HFFc6 (cell line): ENCODE results near the gene NPR2. TPM values are rescaled to one million over a fixed set of nuclear protein-coding genes. Genes with fewer than 3 reads are reported as not detected.

ENCODE experiments used
- DNase-seq: peaks from one replicate; pipeline ENCODE4 v3.0.0-alpha.2; 2018
- H3K27ac Mint-ChIP-seq: 2 replicates; pipeline ENCODE4 v1.8.0; 2020; ENCODE audit warnings: mild to moderate bottlenecking, mixed read lengths
- H3K27me3 Mint-ChIP-seq: 2 replicates; pipeline ENCODE4 v1.8.0; 2021; ENCODE audit warnings: mild to moderate bottlenecking, moderate library complexity, mixed read lengths; ENCODE audit not compliant: insufficient read depth
- H3K36me3 Mint-ChIP-seq: 2 replicates; pipeline ENCODE4 v1.8.0; 2021; ENCODE audit warnings: low read depth, mixed read lengths
- H3K4me1 Mint-ChIP-seq: 2 replicates; pipeline ENCODE4 v1.8.0; 2020; ENCODE audit warnings: low read depth, mixed read lengths
- H3K4me3 Mint-ChIP-seq: 2 replicates; pipeline ENCODE4 v1.8.0; 2020; ENCODE audit warnings: mild to moderate bottlenecking, moderate library complexity, mixed read lengths
- H3K9me3 Mint-ChIP-seq: 2 replicates; pipeline ENCODE4 v1.8.0; 2020; ENCODE audit warnings: mild to moderate bottlenecking, mixed read lengths
- total RNA-seq, 6 experiments: library from RNA; stranded (reverse); fragmentation: NEBNext Ultra II Directional; extraction: Animal tissue kit (Norgen Biotek cat#: 25700); gene quantifications; 2 replicates in 1 of 6; 3 replicates in 5 of 6; pipeline ENCODE4 v1.2.3, GENCODE V29; 2021
- TF ChIP-seq, protein P1 (sequence below): fragments of 200-600 bp; sonication (generic); IDR thresholded peaks from 2 replicates; pipeline ENCODE4 v1.5.0; 2021; ENCODE audit warnings: antibody characterized with exemption, mild to moderate bottlenecking

The NPR2 gene
- total RNA-seq, 6 experiments from 2014 or later: 38.3 to 48.5 (median 41.7) TPM

DNA sequence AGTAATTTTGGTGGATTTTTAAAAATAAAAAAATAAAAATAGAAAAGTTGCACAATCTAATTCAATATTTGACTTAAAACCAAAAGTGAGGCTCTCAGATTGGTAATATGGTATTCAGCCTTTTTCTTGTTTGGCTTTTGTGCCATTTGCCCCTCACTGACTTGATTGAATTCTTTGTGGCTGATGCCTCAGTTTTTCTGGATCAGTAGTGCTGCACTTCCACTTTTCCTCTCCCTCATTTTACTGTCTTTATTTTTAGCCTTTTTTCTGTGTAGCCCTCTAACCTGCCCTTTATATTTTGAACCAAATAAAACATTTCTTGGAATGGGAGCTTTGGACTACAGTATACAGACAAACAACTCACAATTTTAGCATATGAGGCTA lies 33.5 kb upstream of the NPR2 start:
- peaks cover 6% of the 10 kb centered on the region for H3K27me3 Mint-ChIP-seq
- DNase-seq: no peak
- TF ChIP-seq, protein P1, sequence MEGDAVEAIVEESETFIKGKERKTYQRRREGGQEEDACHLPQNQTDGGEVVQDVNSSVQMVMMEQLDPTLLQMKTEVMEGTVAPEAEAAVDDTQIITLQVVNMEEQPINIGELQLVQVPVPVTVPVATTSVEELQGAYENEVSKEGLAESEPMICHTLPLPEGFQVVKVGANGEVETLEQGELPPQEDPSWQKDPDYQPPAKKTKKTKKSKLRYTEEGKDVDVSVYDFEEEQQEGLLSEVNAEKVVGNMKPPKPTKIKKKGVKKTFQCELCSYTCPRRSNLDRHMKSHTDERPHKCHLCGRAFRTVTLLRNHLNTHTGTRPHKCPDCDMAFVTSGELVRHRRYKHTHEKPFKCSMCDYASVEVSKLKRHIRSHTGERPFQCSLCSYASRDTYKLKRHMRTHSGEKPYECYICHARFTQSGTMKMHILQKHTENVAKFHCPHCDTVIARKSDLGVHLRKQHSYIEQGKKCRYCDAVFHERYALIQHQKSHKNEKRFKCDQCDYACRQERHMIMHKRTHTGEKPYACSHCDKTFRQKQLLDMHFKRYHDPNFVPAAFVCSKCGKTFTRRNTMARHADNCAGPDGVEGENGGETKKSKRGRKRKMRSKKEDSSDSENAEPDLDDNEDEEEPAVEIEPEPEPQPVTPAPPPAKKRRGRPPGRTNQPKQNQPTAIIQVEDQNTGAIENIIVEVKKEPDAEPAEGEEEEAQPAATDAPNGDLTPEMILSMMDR: no peak
- no peak overlapping the region for H3K4me3 Mint-ChIP-seq
- H3K36me3 Mint-ChIP-seq: peaks cover 14% of the 10 kb centered on the region
- no peaks in the 10 kb centered on the region for H3K9me3 Mint-ChIP-seq
- peaks cover 25% of the 10 kb centered on the region for H3K4me1 Mint-ChIP-seq
- H3K27ac Mint-ChIP-seq: no peak overlapping the region; the same call in 1 of the 2 replicates

DNA sequence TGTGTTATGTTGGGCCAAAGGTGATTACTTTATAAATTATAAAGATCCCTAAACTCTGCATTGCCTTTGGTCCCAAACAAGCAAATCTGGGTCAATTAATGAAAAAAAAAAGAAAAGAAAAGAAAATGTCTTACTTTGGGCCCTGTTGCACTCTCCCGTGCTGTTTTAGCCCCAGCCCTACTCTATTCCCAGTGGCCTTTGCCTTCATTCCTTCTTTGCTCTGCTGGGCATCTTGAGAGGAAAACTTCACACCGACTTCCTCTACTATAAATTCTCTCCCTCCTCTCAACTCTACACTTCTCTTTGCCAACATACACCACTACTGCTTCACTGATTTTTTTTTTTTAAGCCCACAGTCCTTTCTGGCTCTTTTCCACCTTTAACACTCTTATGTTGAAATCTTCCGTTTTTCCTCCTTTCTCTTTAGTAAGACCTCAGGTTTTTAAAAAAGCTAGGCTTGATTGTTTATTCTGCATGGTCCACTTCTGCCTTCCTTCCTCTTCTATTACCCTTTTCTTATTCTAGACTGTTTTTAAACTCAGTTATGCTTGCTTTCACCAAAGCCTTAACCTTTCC lies 32.8 kb upstream of the NPR2 start:
- no peak overlapping the region for H3K27ac Mint-ChIP-seq
- H3K9me3 Mint-ChIP-seq: no peaks in the 10 kb centered on the region
- peaks cover 6% of the 10 kb centered on the region for H3K27me3 Mint-ChIP-seq
- peaks cover 25% of the 10 kb centered on the region for H3K4me1 Mint-ChIP-seq
- TF ChIP-seq, protein P1: no peak
- H3K36me3 Mint-ChIP-seq: peaks cover 9% of the 10 kb centered on the region
- no peak for DNase-seq
- no peak overlapping the region for H3K4me3 Mint-ChIP-seq

DNA sequence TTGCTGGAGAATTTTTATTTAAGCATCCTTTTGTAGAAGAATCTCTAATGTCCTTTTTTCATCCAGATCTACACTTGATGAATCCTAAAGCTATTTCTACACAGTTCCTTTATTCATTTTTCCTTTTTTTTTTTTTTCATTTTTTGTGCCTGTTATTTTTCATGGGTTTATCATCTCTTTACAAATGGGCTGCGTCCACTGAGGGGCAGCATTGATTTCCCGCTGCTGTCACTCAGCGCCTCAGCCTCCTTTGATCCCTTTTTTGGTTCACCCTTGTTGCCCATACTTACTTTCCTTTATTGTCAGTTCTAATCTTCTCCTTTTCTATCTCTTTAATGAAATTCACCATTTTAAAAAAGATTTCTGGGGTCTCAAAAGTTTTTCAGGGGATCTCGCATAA lies 31.6 kb upstream of the NPR2 start:
- no peak for DNase-seq
- Mint-ChIP-seq H3K9me3 (no peaks in the 10 kb centered on the region), H3K27me3 (peaks cover 11% of the 10 kb centered on the region), H3K27ac (no peak overlapping the region), H3K4me1 (peaks cover 25% of the 10 kb centered on the region), H3K36me3 (peaks cover 5% of the 10 kb centered on the region), H3K4me3 (no peak overlapping the region)
- TF ChIP-seq, protein P1: no peak

DNA sequence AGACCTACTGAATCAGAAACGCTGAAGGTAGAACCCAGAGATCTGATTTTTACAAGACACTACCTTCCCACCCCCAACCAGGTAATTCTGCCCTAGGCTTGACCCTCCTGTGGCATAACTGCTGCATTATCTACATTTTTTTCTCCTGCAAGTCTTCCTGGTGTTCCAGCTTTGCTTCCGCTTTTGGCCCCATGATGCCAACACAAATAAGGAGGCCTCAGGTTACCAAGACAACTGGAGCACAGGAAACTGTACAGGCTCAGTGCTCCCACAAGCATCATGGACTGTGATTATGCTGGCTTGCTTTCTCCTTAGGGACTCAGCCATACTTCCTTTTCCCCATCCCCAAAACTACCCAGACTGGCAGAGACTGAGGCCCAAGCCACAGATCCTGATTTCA lies 30.7 kb upstream of the NPR2 start:
- Mint-ChIP-seq H3K9me3 (no peaks in the 10 kb centered on the region), H3K4me3 (no peak overlapping the region), H3K36me3 (peaks cover 5% of the 10 kb centered on the region), H3K27me3 (peaks cover 12% of the 10 kb centered on the region), H3K4me1 (peaks cover 24% of the 10 kb centered on the region), H3K27ac (no peak overlapping the region)
- TF ChIP-seq, protein P1: no peak
- DNase-seq: no peak

DNA sequence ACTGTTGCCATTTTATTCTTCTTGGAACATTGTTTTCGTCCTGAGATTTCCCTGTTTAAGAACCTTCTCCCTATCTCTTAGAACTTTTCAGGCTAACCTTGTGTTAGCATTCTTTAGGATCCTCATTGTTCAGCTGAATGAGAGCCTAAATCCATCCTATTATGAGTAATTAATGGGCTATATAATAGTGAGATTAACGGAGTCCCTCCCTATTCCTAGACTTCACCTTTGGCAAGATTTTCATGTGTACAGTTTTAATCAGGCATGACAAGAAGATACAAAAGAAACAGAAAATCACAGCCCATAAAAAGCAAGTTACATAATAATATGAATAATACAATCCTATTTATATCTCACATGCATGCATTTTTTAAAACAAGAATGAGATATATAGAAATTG lies 28.2 kb upstream of the NPR2 start:
- Mint-ChIP-seq H3K27me3 (peaks cover 15% of the 10 kb centered on the region), H3K27ac (no peak overlapping the region), H3K4me3 (no peak overlapping the region), H3K4me1 (peaks cover 7% of the 10 kb centered on the region; the same call in 1 of the 2 replicates), H3K9me3 (no peaks in the 10 kb centered on the region), H3K36me3 (no peaks in the 10 kb centered on the region)
- no peak for DNase-seq
- TF ChIP-seq, protein P1: no peak
